Esophagus squamous epithelium (tissue), 4 donors: ENCODE measurements around the gene COX6B1.
"Not testable (repeated sequence)": the region's sequence is repeated elsewhere in the genome, so short reads cannot be mapped to it uniquely, and the experiment has no call there.

Experiments used
- POLR2A ChIP-seq, 4 donors: fragments of 450-650 bp; IDR thresholded peaks; one replicate each; pipeline ENCODE4 v1.6.1; 2017; ENCODE audit warnings: antibody characterized with exemption in 4 of 4, mild to moderate bottlenecking in 4 of 4, moderate library complexity in 3 of 4
- TF ChIP-seq, protein P1 (sequence below), 6 experiments: fragments of 450-650 bp in 4 of 6; fragments of 200-600 bp in 2 of 6; sonication (generic) in 2 of 6; IDR thresholded peaks; one replicate each; pipeline ENCODE4 v1.5.1; 2016 to 2019; ENCODE audit warnings: antibody characterized with exemption in 6 of 6, mild to moderate bottlenecking in 4 of 6, moderate library complexity in 4 of 6

DNA sequence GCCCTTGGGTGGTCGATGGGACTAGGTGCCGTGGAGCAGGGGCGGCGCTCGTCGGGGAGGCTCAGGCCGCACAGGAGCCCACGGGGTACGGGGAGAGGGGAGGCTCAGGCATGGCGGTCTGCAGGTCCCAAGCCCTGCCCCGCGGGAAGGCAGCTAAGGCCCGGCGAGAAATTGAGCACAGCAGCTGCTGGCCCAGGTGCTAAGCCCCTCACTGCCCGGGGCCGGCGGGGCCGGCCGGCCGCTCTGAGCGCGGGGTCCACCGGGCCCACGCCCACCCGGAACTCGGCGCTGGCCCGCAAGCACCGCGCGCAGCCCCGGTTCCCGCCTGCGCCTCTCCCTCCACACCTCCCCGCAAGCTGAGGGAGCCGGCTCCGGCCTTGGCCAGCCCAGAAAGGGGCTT, 43.0 kb downstream of the COX6B1 start:
- TF ChIP-seq, protein P1, sequence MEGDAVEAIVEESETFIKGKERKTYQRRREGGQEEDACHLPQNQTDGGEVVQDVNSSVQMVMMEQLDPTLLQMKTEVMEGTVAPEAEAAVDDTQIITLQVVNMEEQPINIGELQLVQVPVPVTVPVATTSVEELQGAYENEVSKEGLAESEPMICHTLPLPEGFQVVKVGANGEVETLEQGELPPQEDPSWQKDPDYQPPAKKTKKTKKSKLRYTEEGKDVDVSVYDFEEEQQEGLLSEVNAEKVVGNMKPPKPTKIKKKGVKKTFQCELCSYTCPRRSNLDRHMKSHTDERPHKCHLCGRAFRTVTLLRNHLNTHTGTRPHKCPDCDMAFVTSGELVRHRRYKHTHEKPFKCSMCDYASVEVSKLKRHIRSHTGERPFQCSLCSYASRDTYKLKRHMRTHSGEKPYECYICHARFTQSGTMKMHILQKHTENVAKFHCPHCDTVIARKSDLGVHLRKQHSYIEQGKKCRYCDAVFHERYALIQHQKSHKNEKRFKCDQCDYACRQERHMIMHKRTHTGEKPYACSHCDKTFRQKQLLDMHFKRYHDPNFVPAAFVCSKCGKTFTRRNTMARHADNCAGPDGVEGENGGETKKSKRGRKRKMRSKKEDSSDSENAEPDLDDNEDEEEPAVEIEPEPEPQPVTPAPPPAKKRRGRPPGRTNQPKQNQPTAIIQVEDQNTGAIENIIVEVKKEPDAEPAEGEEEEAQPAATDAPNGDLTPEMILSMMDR (IDR thresholded peaks at IDR 0.05): not testable (repeated sequence)
- TF ChIP-seq POLR2A (IDR thresholded peaks at IDR 0.05): not testable (repeated sequence)
